ENCODE results near the gene ADAMTS3. TPM values are rescaled to one million over a fixed set of nuclear protein-coding genes. Genes with fewer than 3 reads are reported as not detected.

The ADAMTS3 gene
- total RNA-seq, 4 donors from 2014 or later: 3.8 to 5.3 (median 4.5) TPM

DNA sequence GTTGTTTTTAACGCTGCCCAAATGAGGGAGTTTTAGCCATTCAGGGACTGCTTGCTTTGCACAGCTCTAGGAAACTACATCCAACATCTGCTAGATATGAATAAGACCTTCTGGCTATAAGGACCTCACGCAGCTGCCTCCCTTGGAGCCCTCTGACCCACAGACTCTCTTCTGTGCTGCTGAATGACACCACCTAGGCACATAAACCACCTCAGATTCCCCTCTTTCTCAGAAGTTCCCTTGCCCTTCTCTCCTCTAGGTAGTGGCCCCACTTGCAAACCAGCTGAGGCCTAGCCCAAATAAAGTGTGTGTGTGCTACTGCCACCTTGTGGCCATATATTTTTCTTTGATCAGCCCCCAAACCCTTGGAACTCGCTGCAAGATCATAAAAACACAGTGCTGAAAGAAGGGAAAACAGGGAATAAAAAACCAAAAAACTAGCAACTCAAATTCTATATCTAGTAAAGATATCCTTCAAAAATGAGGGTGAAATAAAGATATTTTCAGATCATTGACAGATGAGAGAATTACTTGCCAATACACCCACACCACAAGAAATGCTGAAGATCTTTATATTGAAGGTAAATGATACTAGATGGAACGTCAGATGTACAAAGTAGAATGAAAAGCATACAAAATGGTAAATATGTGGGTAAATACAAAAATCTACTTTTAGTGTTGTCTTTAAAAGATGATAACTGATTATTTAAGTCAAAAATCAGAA lies 265.9 kb downstream of the ADAMTS3 start:
- intact Hi-C loops (cut with DNase I): no loop called here
- TF ChIP-seq POLR2A (IDR thresholded peaks at IDR 0.05): no peak
- TF ChIP-seq, protein P1, sequence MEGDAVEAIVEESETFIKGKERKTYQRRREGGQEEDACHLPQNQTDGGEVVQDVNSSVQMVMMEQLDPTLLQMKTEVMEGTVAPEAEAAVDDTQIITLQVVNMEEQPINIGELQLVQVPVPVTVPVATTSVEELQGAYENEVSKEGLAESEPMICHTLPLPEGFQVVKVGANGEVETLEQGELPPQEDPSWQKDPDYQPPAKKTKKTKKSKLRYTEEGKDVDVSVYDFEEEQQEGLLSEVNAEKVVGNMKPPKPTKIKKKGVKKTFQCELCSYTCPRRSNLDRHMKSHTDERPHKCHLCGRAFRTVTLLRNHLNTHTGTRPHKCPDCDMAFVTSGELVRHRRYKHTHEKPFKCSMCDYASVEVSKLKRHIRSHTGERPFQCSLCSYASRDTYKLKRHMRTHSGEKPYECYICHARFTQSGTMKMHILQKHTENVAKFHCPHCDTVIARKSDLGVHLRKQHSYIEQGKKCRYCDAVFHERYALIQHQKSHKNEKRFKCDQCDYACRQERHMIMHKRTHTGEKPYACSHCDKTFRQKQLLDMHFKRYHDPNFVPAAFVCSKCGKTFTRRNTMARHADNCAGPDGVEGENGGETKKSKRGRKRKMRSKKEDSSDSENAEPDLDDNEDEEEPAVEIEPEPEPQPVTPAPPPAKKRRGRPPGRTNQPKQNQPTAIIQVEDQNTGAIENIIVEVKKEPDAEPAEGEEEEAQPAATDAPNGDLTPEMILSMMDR (IDR thresholded peaks at IDR 0.05): peak; percentile 23 to 68 (median 52)
- 63 to 73% methylated on average over 4 of the region's 4 CpGs for WGBS, 2 donors
- H3K27ac ChIP-seq: no peak overlapping the region
- H3K36me3 ChIP-seq: no peaks in the 10 kb centered on the region
- H3K4me1 ChIP-seq: no peaks in the 10 kb centered on the region
- H3K4me3 ChIP-seq (replicated peaks in 1 of 3): no peak overlapping the region
- H3K9me3 ChIP-seq: no peaks in the 10 kb centered on the region
- peak; percentile 42 to 48 for DNase-seq
- H3K27me3 ChIP-seq: no peaks in the 10 kb centered on the region

DNA sequence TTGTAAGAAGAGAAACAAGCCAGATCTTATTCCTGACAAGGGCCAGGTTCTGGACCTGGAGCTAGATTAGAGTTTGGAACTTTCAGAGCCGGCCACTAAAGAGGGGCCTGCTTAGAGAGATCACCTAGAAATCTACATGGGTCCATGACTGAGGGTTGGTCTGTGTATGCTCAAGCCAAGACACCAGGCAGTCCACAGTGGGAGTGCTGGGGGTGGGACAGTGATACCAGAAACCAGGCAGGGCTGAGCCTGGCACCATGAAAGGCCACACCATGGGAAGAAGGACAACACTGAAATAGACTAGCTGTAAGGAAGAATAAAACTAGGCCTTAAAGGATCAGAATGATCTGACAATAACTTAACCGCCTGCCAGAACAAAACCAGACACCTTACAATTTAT lies 267.3 kb downstream of the ADAMTS3 start:
- no peak overlapping the region for H3K4me3 ChIP-seq (replicated peaks in 1 of 3)
- no peak overlapping the region for H3K27ac ChIP-seq
- H3K9me3 ChIP-seq: no peaks in the 10 kb centered on the region
- 92 to 97% methylated on average over 2 of the region's 2 CpGs for WGBS, 2 donors
- TF ChIP-seq, protein P1 (IDR thresholded peaks at IDR 0.05): no peak
- TF ChIP-seq POLR2A (IDR thresholded peaks at IDR 0.05): no peak
- H3K4me1 ChIP-seq: no peaks in the 10 kb centered on the region
- no peaks in the 10 kb centered on the region for H3K36me3 ChIP-seq
- no peak for DNase-seq
- no peaks in the 10 kb centered on the region for H3K27me3 ChIP-seq
- intact Hi-C loops (cut with DNase I): no loop called here

DNA sequence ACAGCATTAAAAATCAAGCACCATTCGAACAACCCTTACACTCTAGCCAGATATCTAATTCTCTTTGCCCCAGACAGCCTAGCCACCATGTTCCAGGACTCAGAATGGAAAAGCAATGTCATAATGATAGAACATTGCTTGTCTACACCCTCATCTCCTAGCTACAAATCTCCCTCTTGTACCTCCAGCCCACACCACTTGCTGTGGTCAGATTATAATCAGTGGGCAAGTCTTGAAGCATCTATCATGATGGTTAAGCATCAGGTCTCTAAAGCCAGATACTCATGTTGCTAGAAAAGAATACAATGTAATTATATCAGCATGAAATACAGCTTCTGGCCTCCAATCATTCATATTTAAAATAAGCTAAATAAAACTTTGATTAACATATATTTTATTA lies 268.9 kb downstream of the ADAMTS3 start:
- H3K27ac ChIP-seq: no peak overlapping the region
- H3K27me3 ChIP-seq: no peaks in the 10 kb centered on the region
- no peak overlapping the region for H3K4me3 ChIP-seq (replicated peaks in 1 of 3)
- H3K4me1 ChIP-seq: no peaks in the 10 kb centered on the region
- no peak for DNase-seq
- H3K9me3 ChIP-seq: no peaks in the 10 kb centered on the region
- intact Hi-C loops (cut with DNase I): no loop called here
- 88 to 93% methylated on average over 1 of the region's 1 CpG for WGBS, 2 donors
- H3K36me3 ChIP-seq: no peaks in the 10 kb centered on the region
- TF ChIP-seq, protein P1 (IDR thresholded peaks at IDR 0.05): no peak
- no peak for TF ChIP-seq POLR2A (IDR thresholded peaks at IDR 0.05)

DNA sequence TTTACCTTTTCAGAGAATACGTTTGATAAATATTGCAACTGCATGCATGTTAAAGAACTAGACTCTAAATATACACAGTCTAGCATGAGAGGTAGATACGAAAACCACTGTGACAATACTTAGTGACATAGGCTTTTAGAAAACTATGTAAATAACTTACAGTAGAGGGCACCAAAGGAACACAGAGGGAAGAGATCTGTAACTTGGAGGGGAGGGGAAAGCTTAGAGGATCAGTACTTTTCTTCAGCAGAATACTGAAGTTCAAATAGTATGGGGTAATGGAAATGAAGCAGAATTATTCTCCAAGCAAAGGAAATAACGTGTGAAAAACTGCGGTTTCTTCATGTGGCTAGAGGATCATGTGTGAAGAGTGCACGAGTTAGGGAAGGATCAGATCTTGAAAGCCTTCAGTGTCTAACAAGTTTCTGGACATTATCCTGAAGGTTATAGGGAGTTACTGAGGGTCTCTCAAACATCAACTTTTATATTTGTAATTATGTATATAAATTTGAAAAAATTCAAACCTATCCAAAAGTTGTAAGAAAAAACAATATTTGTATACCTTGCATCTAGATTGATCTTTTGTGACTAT lies 273.0 kb downstream of the ADAMTS3 start:
- Histone ChIP-seq H3K4me3 (replicated peaks in 1 of 3) (no peak overlapping the region), H3K9me3 (no peaks in the 10 kb centered on the region), H3K36me3 (no peaks in the 10 kb centered on the region), H3K27me3 (no peaks in the 10 kb centered on the region), H3K27ac (no peak overlapping the region), H3K4me1 (no peaks in the 10 kb centered on the region)
- TF ChIP-seq, protein P1 (IDR thresholded peaks at IDR 0.05): peak in 5 of 6 experiments; percentile 28 to 86 (median 77)
- TF ChIP-seq POLR2A (IDR thresholded peaks at IDR 0.05): no peak
- 16 to 22% methylated on average over 5 of the region's 5 CpGs for WGBS, 2 donors
- DNase-seq: no peak
- intact Hi-C loops (cut with DNase I): no loop called here

DNA sequence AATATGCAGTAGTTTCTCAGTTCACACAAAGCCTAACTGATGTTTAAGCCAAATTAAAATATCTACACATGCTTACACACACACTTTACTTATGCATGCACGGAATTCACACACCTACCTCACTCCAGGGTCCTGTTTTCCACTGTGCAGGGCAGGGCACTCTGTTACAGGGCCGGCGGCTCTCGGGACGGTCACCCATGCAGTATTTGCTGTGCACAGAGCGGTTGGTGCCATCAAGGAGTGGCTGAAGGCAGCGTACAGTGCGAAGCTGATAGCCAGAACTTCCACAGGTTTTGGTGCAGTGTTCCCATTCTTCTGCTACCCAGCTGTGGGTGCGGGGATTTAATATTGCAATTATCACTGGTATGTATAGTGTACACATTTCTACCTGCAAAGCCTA lies 278.3 kb downstream of the ADAMTS3 start:
- Histone ChIP-seq H3K27me3 (no peaks in the 10 kb centered on the region), H3K4me3 (replicated peaks in 1 of 3) (no peak overlapping the region), H3K36me3 (no peaks in the 10 kb centered on the region), H3K9me3 (no peaks in the 10 kb centered on the region), H3K4me1 (no peaks in the 10 kb centered on the region), H3K27ac (no peak overlapping the region)
- 95 to 96% methylated on average over 9 of the region's 9 CpGs for WGBS, 2 donors
- no peak for DNase-seq
- intact Hi-C loops (cut with DNase I): no loop called here
- TF ChIP-seq POLR2A (IDR thresholded peaks at IDR 0.05): no peak
- TF ChIP-seq, protein P1 (IDR thresholded peaks at IDR 0.05): no peak

Data from thyroid gland (tissue), 4 donors.